ENCODE measurements around the gene ICA1. TPM values are rescaled to one million over a fixed set of nuclear protein-coding genes. Genes with fewer than 3 reads are reported as not detected.

ICA1 gene
- polyA plus RNA-seq, 3 donors: 3.2 to 7.0 (median 4.2) TPM

GRCh38 chr7:8128449-8129317 lies 133.3 kb downstream of the ICA1 start:
- Histone ChIP-seq H4K20me1 (ENCODE audit: insufficient read depth, low read length) (no peaks in the 10 kb centered on the region), H3K4me1 (ENCODE audit: control insufficient read depth in 1 of 2, insufficient read depth in 2 of 2, low read length in 2 of 2) (peaks cover 19 to 20% of the 10 kb centered on the region in 2 donors), H3K27me3 (ENCODE audit: control insufficient read depth in 2 of 2, insufficient read depth in 2 of 2, low read length in 2 of 2) (no peaks in the 10 kb centered on the region), H2AFZ (ENCODE audit: insufficient read depth, low read depth, low read length, poor library complexity, severe bottlenecking) (no peak overlapping the region), H3K4me3 (replicated peaks in 1 of 3; ENCODE audit: low read depth in 2 of 3, low read length in 3 of 3) (no peak overlapping the region), H3K4me2 (replicated peaks; ENCODE audit: extremely low read depth, low read length, poor library complexity, severe bottlenecking) (no peak overlapping the region), H3K79me2 (ENCODE audit: insufficient read depth, low read length) (no peaks in the 10 kb centered on the region), H3K36me3 (replicated peaks in 1 of 2; ENCODE audit: control insufficient read depth in 1 of 2, insufficient read depth in 2 of 2, low read length in 2 of 2) (no peaks in the 10 kb centered on the region), H3K9me3 (replicated peaks in 1 of 2; ENCODE audit: control insufficient read depth in 1 of 2, insufficient read depth in 1 of 2, low read length in 2 of 2) (no peaks in the 10 kb centered on the region), H3K27ac (ENCODE audit: low read depth in 1 of 2, low read length in 2 of 2) (no peak overlapping the region), H3K9ac (ENCODE audit: insufficient read depth, low read length, poor library complexity, severe bottlenecking) (no peak overlapping the region)
- Mint-ChIP-seq H3K27ac (peak overlapping the region in 1 of 7 donors; percentile 26), H3K4me1 (peaks cover 30% of the 10 kb centered on the region), H3K36me3 (peaks cover 6% of the 10 kb centered on the region in 2 donors), H3K4me3 (no peak overlapping the region), H3K27me3 (ENCODE audit: low read depth in 3 of 3) (peaks cover 0 to 3% (median 0%) of the 10 kb centered on the region in 3 donors), H3K9me3 (peaks cover 0 to 4% (median 1%) of the 10 kb centered on the region in 7 donors)
- WGBS (ENCODE audit: insufficient coverage): 78% methylated on average over 8 of the region's 12 CpGs
- no peak for DNase-seq
- intact Hi-C loops (cut with micrococcal nuclease): no loop called here
- TF ChIP-seq CTCF (IDR thresholded peaks at IDR 0.05): no peak

GRCh38 chr7:8126601-8127167 lies 135.3 kb downstream of the ICA1 start:
- Mint-ChIP-seq H3K4me1 (peaks cover 26% of the 10 kb centered on the region), H3K4me3 (no peak overlapping the region), H3K9me3 (peaks cover 0 to 4% (median 1%) of the 10 kb centered on the region in 7 donors), H3K27ac (peak overlapping the region in 6 of 7 donors; percentile 52 to 92 (median 74)), H3K36me3 (peaks cover 6 to 9% of the 10 kb centered on the region in 2 donors), H3K27me3 (ENCODE audit: low read depth in 3 of 3) (peaks cover 0 to 1% (median 0%) of the 10 kb centered on the region in 3 donors)
- DNase-seq: no peak
- Histone ChIP-seq H3K4me2 (replicated peaks; ENCODE audit: extremely low read depth, low read length, poor library complexity, severe bottlenecking) (peak overlapping the region; percentile 69), H3K4me3 (replicated peaks in 1 of 3; ENCODE audit: low read depth in 2 of 3, low read length in 3 of 3) (no peak overlapping the region), H3K4me1 (ENCODE audit: control insufficient read depth in 1 of 2, insufficient read depth in 2 of 2, low read length in 2 of 2) (peaks cover 19 to 20% of the 10 kb centered on the region in 2 donors), H3K36me3 (replicated peaks in 1 of 2; ENCODE audit: control insufficient read depth in 1 of 2, insufficient read depth in 2 of 2, low read length in 2 of 2) (no peaks in the 10 kb centered on the region), H3K79me2 (ENCODE audit: insufficient read depth, low read length) (no peaks in the 10 kb centered on the region), H3K9ac (ENCODE audit: insufficient read depth, low read length, poor library complexity, severe bottlenecking) (no peak overlapping the region), H3K27ac (ENCODE audit: low read depth in 1 of 2, low read length in 2 of 2) (peak overlapping the region in 1 of 2 donors; percentile 74), H4K20me1 (ENCODE audit: insufficient read depth, low read length) (no peaks in the 10 kb centered on the region), H3K27me3 (ENCODE audit: control insufficient read depth in 2 of 2, insufficient read depth in 2 of 2, low read length in 2 of 2) (no peaks in the 10 kb centered on the region), H3K9me3 (replicated peaks in 1 of 2; ENCODE audit: control insufficient read depth in 1 of 2, insufficient read depth in 1 of 2, low read length in 2 of 2) (no peaks in the 10 kb centered on the region), H2AFZ (ENCODE audit: insufficient read depth, low read depth, low read length, poor library complexity, severe bottlenecking) (no peak overlapping the region)
- intact Hi-C loops (cut with micrococcal nuclease): no loop called here
- no CpG with 5 or more reads among the region's 2 CpGs for WGBS (ENCODE audit: insufficient coverage)
- TF ChIP-seq CTCF (IDR thresholded peaks at IDR 0.05): no peak
